ENCODE data around the gene RELN. TPM values are rescaled to one million over a fixed set of nuclear protein-coding genes. Genes with fewer than 3 reads are reported as not detected.

The RELN gene
- total and polyA plus RNA-seq, 2 of the 13 experiments (the other 11 are each of a cell fraction or from before 2014, with no cell fraction given), result 315 to 332 TPM

DNA sequence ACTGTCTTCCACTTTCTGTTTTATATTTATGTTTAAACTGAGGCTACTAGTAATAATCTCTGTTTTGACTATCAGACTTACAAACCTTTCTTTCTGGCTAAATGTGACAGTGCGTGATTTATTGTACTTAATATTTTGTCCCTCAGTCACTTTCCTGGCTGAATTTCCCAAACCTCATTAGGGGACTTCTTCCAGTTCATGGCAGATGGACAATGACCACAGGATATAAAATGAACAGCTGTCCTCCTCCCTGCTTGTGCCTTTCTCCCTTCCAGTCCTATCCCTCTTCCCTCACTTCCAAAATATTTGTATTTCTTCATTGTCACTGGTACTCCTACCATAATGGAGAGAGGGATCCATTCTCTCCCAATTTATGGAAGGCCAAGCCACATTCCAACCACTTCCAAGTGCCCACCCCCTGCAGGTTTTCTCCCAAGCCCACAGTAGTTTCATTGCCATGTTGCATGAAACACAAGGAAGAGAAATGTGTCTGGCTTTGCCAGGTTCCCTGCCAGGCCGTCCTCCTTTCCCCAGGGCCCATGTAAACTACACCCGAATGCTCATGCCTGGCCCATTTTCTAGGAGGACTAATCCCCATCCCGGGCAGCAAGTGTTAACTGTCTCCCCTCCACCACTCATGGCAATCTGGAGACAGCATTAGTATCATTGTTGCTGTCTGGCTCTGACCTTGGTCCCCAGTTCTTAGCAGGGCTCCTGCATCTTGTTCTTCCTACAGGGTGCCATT is 273.9 kb downstream of the RELN start:
- Histone ChIP-seq H3K4me2 (ENCODE audit: low read depth, low read length) (no peak overlapping the region), H4K20me1 (ENCODE audit: insufficient read depth, low read length) (no peaks in the 10 kb centered on the region), H3K9me3 (ENCODE audit: low read length) (no peaks in the 10 kb centered on the region), H3K27me3 (ENCODE audit: control insufficient read depth in 1 of 2, insufficient read depth in 2 of 2, low read length in 2 of 2) (no peaks in the 10 kb centered on the region), H3K79me2 (ENCODE audit: insufficient read depth, low read length) (peaks cover 2% of the 10 kb centered on the region), H3K27ac (ENCODE audit: extremely low read length, insufficient read depth, low read length) (no peak overlapping the region), H3K4me3 (replicated peaks in 1 of 3; ENCODE audit: insufficient read depth in 1 of 3, low read depth in 2 of 3, low read length in 3 of 3) (no peak overlapping the region), H3K36me3 (replicated peaks in 1 of 2; ENCODE audit: control insufficient read depth in 1 of 2, insufficient read depth in 2 of 2, low read length in 2 of 2) (peaks cover 0 to 8% of the 10 kb centered on the region in 2 experiments; a peak in 1 of 5 replicates), H3K4me1 (ENCODE audit: insufficient read depth, low read length) (no peaks in the 10 kb centered on the region), H2AFZ (ENCODE audit: low read length) (no peak overlapping the region), H3K9ac (ENCODE audit: insufficient read depth, low read depth, low read length) (no peak overlapping the region)
- no peak for DNase-seq (ENCODE audit: low spot score)
- 71% methylated on average over 4 of the region's 4 CpGs for WGBS (ENCODE audit: low lambda C conversion rate)
- ATAC-seq, result no peak
- intact Hi-C loops (cut with micrococcal nuclease; ENCODE audit: unreplicated experiment) (no loop called here), in situ Hi-C loops (cut with HindIII; ENCODE audit: extremely low pct_ligation_motif_present, low pct_unique_long_range_greater_than_20kb) (no loop called here)
- no peak for FAIRE-seq
- BruUV-seq (replicated peaks), result no TSS peak
- ChIA-PET POLR2A (no interaction called here), CTCF (ENCODE audit: low intra/inter-chr PET ratio, low total read pairs) (no interaction called here)
- TF ChIP-seq RBM22 (optimal IDR thresholded peaks at IDR 0.05; ENCODE audit: low read length) (peak; percentile 44), ZNF839 (CRISPR knock-in tag; IDR thresholded peaks at IDR 0.05; ENCODE audit: borderline replicate concordance) (no peak)

DNA sequence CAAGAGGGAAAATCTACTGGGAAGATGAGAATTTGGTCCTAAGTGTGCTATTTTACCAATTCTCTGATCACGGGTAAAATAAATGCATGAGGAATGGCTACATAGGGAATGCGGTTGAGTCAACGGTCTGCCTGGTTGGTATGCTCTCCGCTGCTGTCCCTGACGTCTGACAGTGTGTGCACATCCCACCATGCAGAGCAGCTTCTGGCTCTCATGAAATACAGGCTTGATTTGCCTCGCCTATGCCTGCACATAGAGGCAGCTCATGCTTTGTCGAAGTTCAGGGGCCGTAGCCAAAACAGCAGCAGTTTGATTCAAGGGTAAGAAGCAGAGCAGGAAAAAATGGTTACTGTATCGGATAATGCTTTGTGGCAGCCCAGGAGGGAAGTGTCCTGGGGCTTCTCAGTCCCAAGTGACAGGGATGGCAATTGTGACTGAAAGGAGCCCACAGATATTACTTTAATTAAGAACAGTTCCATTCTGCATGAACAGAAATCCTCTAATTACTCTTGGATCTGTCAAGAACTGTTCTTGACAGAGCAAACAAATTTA is 275.0 kb downstream of the RELN start:
- BruUV-seq (replicated peaks), result no TSS peak
- 83% methylated on average over 9 of the region's 9 CpGs for WGBS (ENCODE audit: low lambda C conversion rate)
- no peak overlapping the region for H3K4me2 ChIP-seq (ENCODE audit: low read depth, low read length)

More for the DNA sequence above, 275.0 kb downstream of the RELN start:
- Histone ChIP-seq H3K4me1 (ENCODE audit: insufficient read depth, low read length) (no peaks in the 10 kb centered on the region), H3K4me3 (replicated peaks in 1 of 3; ENCODE audit: insufficient read depth in 1 of 3, low read depth in 2 of 3, low read length in 3 of 3) (no peak overlapping the region), H3K27ac (ENCODE audit: extremely low read length, insufficient read depth, low read length) (no peak overlapping the region), H3K9me3 (ENCODE audit: low read length) (no peaks in the 10 kb centered on the region), H3K79me2 (ENCODE audit: insufficient read depth, low read length) (peaks cover 2% of the 10 kb centered on the region), H2AFZ (ENCODE audit: low read length) (no peak overlapping the region), H3K9ac (ENCODE audit: insufficient read depth, low read depth, low read length) (no peak overlapping the region), H3K36me3 (replicated peaks in 1 of 2; ENCODE audit: control insufficient read depth in 1 of 2, insufficient read depth in 2 of 2, low read length in 2 of 2) (peaks cover 0 to 8% of the 10 kb centered on the region in 2 experiments; a peak in 1 of 5 replicates), H4K20me1 (ENCODE audit: insufficient read depth, low read length) (no peaks in the 10 kb centered on the region), H3K27me3 (ENCODE audit: control insufficient read depth in 1 of 2, insufficient read depth in 2 of 2, low read length in 2 of 2) (no peaks in the 10 kb centered on the region)
- DNase-seq (ENCODE audit: low spot score) (no peak), ATAC-seq (no peak), FAIRE-seq (no peak)
- peak; percentile 85 for TF ChIP-seq RBM22 (optimal IDR thresholded peaks at IDR 0.05; ENCODE audit: low read length)
- TF ChIP-seq, protein P1, sequence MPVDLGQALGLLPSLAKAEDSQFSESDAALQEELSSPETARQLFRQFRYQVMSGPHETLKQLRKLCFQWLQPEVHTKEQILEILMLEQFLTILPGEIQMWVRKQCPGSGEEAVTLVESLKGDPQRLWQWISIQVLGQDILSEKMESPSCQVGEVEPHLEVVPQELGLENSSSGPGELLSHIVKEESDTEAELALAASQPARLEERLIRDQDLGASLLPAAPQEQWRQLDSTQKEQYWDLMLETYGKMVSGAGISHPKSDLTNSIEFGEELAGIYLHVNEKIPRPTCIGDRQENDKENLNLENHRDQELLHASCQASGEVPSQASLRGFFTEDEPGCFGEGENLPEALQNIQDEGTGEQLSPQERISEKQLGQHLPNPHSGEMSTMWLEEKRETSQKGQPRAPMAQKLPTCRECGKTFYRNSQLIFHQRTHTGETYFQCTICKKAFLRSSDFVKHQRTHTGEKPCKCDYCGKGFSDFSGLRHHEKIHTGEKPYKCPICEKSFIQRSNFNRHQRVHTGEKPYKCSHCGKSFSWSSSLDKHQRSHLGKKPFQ (CRISPR knock-in tag; IDR thresholded peaks at IDR 0.05; ENCODE audit: insufficient replicate concordance), result no peak
- ChIA-PET POLR2A (no interaction called here), CTCF (ENCODE audit: low intra/inter-chr PET ratio, low total read pairs) (no interaction called here)
- in situ Hi-C loops (cut with HindIII; ENCODE audit: extremely low pct_ligation_motif_present, low pct_unique_long_range_greater_than_20kb), result no loop called here
- intact Hi-C loops (cut with micrococcal nuclease; ENCODE audit: unreplicated experiment), result loop anchor here (5.0 kb wide), 1 partner anchor 37 kb away; no protein-coding TSS in a partner anchor
